Measurements from ENCODE around the gene ATF2. TPM values are rescaled to one million over a fixed set of nuclear protein-coding genes. Genes with fewer than 3 reads are reported as not detected.
A peak's percentile ranks its signal among the peaks of the same experiment; 100 is the strongest.

Gene ATF2
- total and polyA plus RNA-seq, 2 of the 13 experiments (the other 11 are each of a cell fraction or from before 2014, with no cell fraction given) = 91.6 to 95.1 TPM

- TF ChIP-seq ZNF749 (CRISPR knock-in tag; IDR thresholded peaks at IDR 0.05; ENCODE audit: borderline replicate concordance) = peak; percentile 60; the same call in 1 of the 2 replicates
- TF ChIP-seq ZNF30 (CRISPR knock-in tag; IDR thresholded peaks at IDR 0.05) = no peak
- TF ChIP-seq KLF16 (CRISPR knock-in tag; IDR thresholded peaks at IDR 0.05) = peak in 1 of 2 experiments; percentile 93; a peak in 2 of 4 replicates
- TF ChIP-seq ZNF83 (CRISPR knock-in tag; IDR thresholded peaks at IDR 0.05; ENCODE audit: borderline replicate concordance) = no peak
- no peak for TF ChIP-seq PHB2 (IDR thresholded peaks at IDR 0.05; ENCODE audit: partially characterized antibody)
- TF ChIP-seq ZNF569 (CRISPR knock-in tag; IDR thresholded peaks at IDR 0.05; ENCODE audit: borderline replicate concordance) = no peak
- TF ChIP-seq ZFP82 (CRISPR knock-in tag; IDR thresholded peaks at IDR 0.05; ENCODE audit: borderline replicate concordance) = no peak; the same call in 1 of the 2 replicates
- TF ChIP-seq ZNF18 (CRISPR knock-in tag; IDR thresholded peaks at IDR 0.05; ENCODE audit: insufficient replicate concordance) = peak; percentile 67
- TF ChIP-seq, protein P1, sequence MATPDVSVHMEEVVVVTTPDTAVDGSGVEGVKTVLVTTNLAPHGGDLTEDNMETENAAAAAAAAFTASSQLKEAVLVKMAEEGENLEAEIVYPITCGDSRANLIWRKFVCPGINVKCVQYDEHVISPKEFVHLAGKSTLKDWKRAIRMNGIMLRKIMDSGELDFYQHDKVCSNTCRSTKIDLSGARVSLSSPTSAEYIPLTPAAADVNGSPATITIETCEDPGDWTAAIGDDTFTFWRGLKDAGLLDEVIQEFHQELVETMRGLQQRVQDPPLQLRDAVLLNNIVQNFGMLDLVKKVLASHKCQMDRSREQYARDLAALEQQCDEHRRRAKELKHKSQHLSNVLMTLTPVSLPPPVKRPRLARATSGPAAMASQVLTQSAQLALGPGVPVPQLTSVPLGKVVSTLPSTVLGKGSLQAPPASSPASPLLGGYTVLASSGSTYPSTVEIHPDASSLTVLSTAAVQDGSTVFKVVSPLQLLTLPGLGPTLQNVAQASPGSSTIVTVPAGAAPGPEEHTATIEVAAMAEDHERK (CRISPR knock-in tag; IDR thresholded peaks at IDR 0.05; ENCODE audit: low read depth) = 0 out of 2 replicates have a peak, but pooled peaks have one; percentile 42
- TF ChIP-seq ZFP62 (CRISPR knock-in tag; IDR thresholded peaks at IDR 0.05) = no peak; the same call in 1 of the 2 replicates
- peak; percentile 83 for TF ChIP-seq FOXA3 (CRISPR knock-in tag; IDR thresholded peaks at IDR 0.05)
- peak; percentile 94 for TF ChIP-seq ZFP90 (CRISPR knock-in tag; IDR thresholded peaks at IDR 0.05; ENCODE audit: borderline replicate concordance)
- peak in 1 of 2 experiments; percentile 63; a peak in 2 of 4 replicates for TF ChIP-seq ATF4 (CRISPR knock-in tag; IDR thresholded peaks at IDR 0.05)
- peak; percentile 79; the same call in 1 of the 2 replicates for TF ChIP-seq FOXK1 (CRISPR knock-in tag; IDR thresholded peaks at IDR 0.05; ENCODE audit: borderline replicate concordance, low read depth)
- TF ChIP-seq ZNF746 (CRISPR knock-in tag; IDR thresholded peaks at IDR 0.05) = peak; percentile 75
- TF ChIP-seq DNMT3B (CRISPR knock-in tag; conservative IDR thresholded peaks at IDR 0.05) = no peak
- TF ChIP-seq MLLT10 (CRISPR knock-in tag; IDR thresholded peaks at IDR 0.05) = peak; percentile 45; the same call in 1 of the 2 replicates
- peak; percentile 60 for TF ChIP-seq ELF1 (CRISPR knock-in tag; IDR thresholded peaks at IDR 0.05)
- TF ChIP-seq ZNF20 (CRISPR knock-in tag; IDR thresholded peaks at IDR 0.05) = no peak
- TF ChIP-seq, protein P2, sequence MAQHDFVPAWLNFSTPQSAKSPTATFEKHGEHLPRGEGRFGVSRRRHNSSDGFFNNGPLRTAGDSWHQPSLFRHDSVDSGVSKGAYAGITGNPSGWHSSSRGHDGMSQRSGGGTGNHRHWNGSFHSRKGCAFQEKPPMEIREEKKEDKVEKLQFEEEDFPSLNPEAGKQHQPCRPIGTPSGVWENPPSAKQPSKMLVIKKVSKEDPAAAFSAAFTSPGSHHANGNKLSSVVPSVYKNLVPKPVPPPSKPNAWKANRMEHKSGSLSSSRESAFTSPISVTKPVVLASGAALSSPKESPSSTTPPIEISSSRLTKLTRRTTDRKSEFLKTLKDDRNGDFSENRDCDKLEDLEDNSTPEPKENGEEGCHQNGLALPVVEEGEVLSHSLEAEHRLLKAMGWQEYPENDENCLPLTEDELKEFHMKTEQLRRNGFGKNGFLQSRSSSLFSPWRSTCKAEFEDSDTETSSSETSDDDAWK (CRISPR knock-in tag; IDR thresholded peaks at IDR 0.05) = no peak
- peak; percentile 61 for TF ChIP-seq FOXO1 (CRISPR knock-in tag; IDR thresholded peaks at IDR 0.05)
- no peak for TF ChIP-seq RFX3 (CRISPR knock-in tag; IDR thresholded peaks at IDR 0.05)
- TF ChIP-seq, protein P3, sequence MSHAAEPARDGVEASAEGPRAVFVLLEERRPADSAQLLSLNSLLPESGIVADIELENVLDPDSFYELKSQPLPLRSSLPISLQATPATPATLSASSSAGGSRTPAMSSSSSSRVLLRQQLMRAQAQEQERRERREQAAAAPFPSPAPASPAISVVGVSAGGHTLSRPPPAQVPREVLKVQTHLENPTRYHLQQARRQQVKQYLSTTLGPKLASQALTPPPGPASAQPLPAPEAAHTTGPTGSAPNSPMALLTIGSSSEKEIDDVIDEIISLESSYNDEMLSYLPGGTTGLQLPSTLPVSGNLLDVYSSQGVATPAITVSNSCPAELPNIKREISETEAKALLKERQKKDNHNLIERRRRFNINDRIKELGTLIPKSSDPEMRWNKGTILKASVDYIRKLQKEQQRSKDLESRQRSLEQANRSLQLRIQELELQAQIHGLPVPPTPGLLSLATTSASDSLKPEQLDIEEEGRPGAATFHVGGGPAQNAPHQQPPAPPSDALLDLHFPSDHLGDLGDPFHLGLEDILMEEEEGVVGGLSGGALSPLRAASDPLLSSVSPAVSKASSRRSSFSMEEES (CRISPR knock-in tag; IDR thresholded peaks at IDR 0.05) = peak; percentile 90
Measured at GRCh38 chr2:175167792-175168563, at the start of gene ATF2 (continued).

Data from HepG2 (cell line).